Skeletal muscle tissue (tissue), 4 donors: ENCODE measurements around the gene SLC23A3. TPM values are rescaled to one million over a fixed set of nuclear protein-coding genes. Genes with fewer than 3 reads are reported as not detected.

Source experiments
- H3K27ac ChIP-seq: one replicate; pipeline ENCODE4 v1.7.0; 2013; ENCODE audit warnings: mild to moderate bottlenecking, low read depth, low read length, inconsistent platforms
- H3K27me3 ChIP-seq, 3 donors: one replicate each; pipeline ENCODE4 v1.7.0; 2013; ENCODE audit warnings: low read length in 3 of 3; ENCODE audit not compliant: control insufficient read depth in 3 of 3, insufficient read depth in 3 of 3
- H3K36me3 ChIP-seq, 3 donors: one replicate each; pipeline ENCODE4 v1.7.0; 2013; ENCODE audit warnings: low read length in 3 of 3; ENCODE audit not compliant: control insufficient read depth in 3 of 3, insufficient read depth in 3 of 3
- H3K4me1 ChIP-seq, 3 donors: one replicate each; pipeline ENCODE4 v1.7.0; 2013; ENCODE audit warnings: low read length in 3 of 3, mild to moderate bottlenecking in 3 of 3; ENCODE audit not compliant: control insufficient read depth in 3 of 3, insufficient read depth in 3 of 3
- H3K4me3 ChIP-seq, 3 donors: one replicate each; pipeline ENCODE4 v1.7.0; 2013; ENCODE audit warnings: low read length in 3 of 3
- H3K9ac ChIP-seq, 3 donors: one replicate each; pipeline ENCODE4 v1.7.0; 2013; ENCODE audit warnings: low read length in 3 of 3, mild to moderate bottlenecking in 3 of 3, moderate library complexity in 2 of 3, low read depth in 1 of 3
- H3K9me3 ChIP-seq, 3 donors: one replicate each; pipeline ENCODE4 v1.7.0; 2013; ENCODE audit warnings: low read length in 3 of 3; ENCODE audit not compliant: control insufficient read depth in 3 of 3
- total RNA-seq: library from RNA; depleted of rRNA; stranded (reverse); fragments of >200 nt; gene quantifications from one replicate; pipeline ENCODE4 v1.2.3, GENCODE V29; 2014
- donor health status: Osteomylitis.

Gene SLC23A3
- total RNA-seq, 1 donor from 2014 or later: 0.52 TPM

- no peak overlapping the region for H3K9ac ChIP-seq
- no peaks in the 10 kb centered on the region for H3K27me3 ChIP-seq
- no peak overlapping the region for H3K4me3 ChIP-seq
- no peaks in the 10 kb centered on the region for H3K9me3 ChIP-seq
- H3K36me3 ChIP-seq: peaks cover 6 to 28% (median 28%) of the 10 kb centered on the region in 3 donors
- H3K27ac ChIP-seq: no peak overlapping the region
- H3K4me1 ChIP-seq: peaks cover 5 to 6% (median 6%) of the 10 kb centered on the region in 3 donors
These were observed 14.7 kb downstream of the SLC23A3 start for GRCh38 chr2:219155054-219155644.

- H3K27me3 ChIP-seq: no peaks in the 10 kb centered on the region
- no peak overlapping the region for H3K9ac ChIP-seq
- peaks cover 5 to 40% (median 37%) of the 10 kb centered on the region in 3 donors for H3K36me3 ChIP-seq
- H3K9me3 ChIP-seq: no peaks in the 10 kb centered on the region
- no peak overlapping the region for H3K27ac ChIP-seq
- no peaks in the 10 kb centered on the region for H3K4me1 ChIP-seq
- H3K4me3 ChIP-seq: no peak overlapping the region
These were observed 20.2 kb downstream of the SLC23A3 start for GRCh38 chr2:219149667-219150066.

GRCh38 chr2:219142329-219142728, 27.5 kb downstream of the SLC23A3 start:
- no peaks in the 10 kb centered on the region for H3K9me3 ChIP-seq
- no peaks in the 10 kb centered on the region for H3K27me3 ChIP-seq
- no peak overlapping the region for H3K27ac ChIP-seq
- H3K36me3 ChIP-seq: peaks cover 5 to 37% (median 34%) of the 10 kb centered on the region in 3 donors
- H3K4me3 ChIP-seq: no peak overlapping the region
- no peaks in the 10 kb centered on the region for H3K4me1 ChIP-seq
- H3K9ac ChIP-seq: no peak overlapping the region

- Histone ChIP-seq H3K36me3 (peaks cover 2 to 22% (median 18%) of the 10 kb centered on the region in 3 donors), H3K27ac (no peak overlapping the region), H3K9me3 (no peaks in the 10 kb centered on the region), H3K4me3 (no peak overlapping the region), H3K9ac (no peak overlapping the region), H3K4me1 (no peaks in the 10 kb centered on the region), H3K27me3 (no peaks in the 10 kb centered on the region)
These were observed 29.1 kb downstream of the SLC23A3 start for GRCh38 chr2:219140722-219141121.

- no peaks in the 10 kb centered on the region for H3K9me3 ChIP-seq
- no peak overlapping the region for H3K4me3 ChIP-seq
- H3K36me3 ChIP-seq: no peaks in the 10 kb centered on the region
- H3K27ac ChIP-seq: no peak overlapping the region
- H3K27me3 ChIP-seq: no peaks in the 10 kb centered on the region
- no peaks in the 10 kb centered on the region for H3K4me1 ChIP-seq
- H3K9ac ChIP-seq: no peak overlapping the region
These were observed 35.9 kb downstream of the SLC23A3 start for GRCh38 chr2:219133976-219134375.

GRCh38 chr2:219131744-219132143, 38.1 kb downstream of the SLC23A3 start:
- H3K27ac ChIP-seq: no peak overlapping the region
- no peak overlapping the region for H3K9ac ChIP-seq
- no peaks in the 10 kb centered on the region for H3K4me1 ChIP-seq
- H3K27me3 ChIP-seq: no peaks in the 10 kb centered on the region
- H3K9me3 ChIP-seq: no peaks in the 10 kb centered on the region
- no peak overlapping the region for H3K4me3 ChIP-seq
- H3K36me3 ChIP-seq: no peaks in the 10 kb centered on the region

- no peak overlapping the region for H3K27ac ChIP-seq
- no peaks in the 10 kb centered on the region for H3K4me1 ChIP-seq
- H3K9me3 ChIP-seq: no peaks in the 10 kb centered on the region
- H3K9ac ChIP-seq: no peak overlapping the region
- H3K27me3 ChIP-seq: no peaks in the 10 kb centered on the region
- H3K36me3 ChIP-seq: no peaks in the 10 kb centered on the region
- H3K4me3 ChIP-seq: no peak overlapping the region
These were observed 38.5 kb downstream of the SLC23A3 start for GRCh38 chr2:219131327-219131726.

- no peak overlapping the region for H3K4me3 ChIP-seq
- no peaks in the 10 kb centered on the region for H3K27me3 ChIP-seq
- no peak overlapping the region for H3K27ac ChIP-seq
- H3K36me3 ChIP-seq: no peaks in the 10 kb centered on the region
- peaks cover 0 to 7% (median 7%) of the 10 kb centered on the region in 3 donors for H3K4me1 ChIP-seq
- H3K9me3 ChIP-seq: no peaks in the 10 kb centered on the region
- H3K9ac ChIP-seq: no peak overlapping the region
These were observed 40.2 kb downstream of the SLC23A3 start for GRCh38 chr2:219129589-219129988.

- H3K4me3 ChIP-seq: no peak overlapping the region
- no peaks in the 10 kb centered on the region for H3K27me3 ChIP-seq
- H3K9ac ChIP-seq: no peak overlapping the region
- no peak overlapping the region for H3K27ac ChIP-seq
- peaks cover 0 to 7% (median 7%) of the 10 kb centered on the region in 3 donors for H3K4me1 ChIP-seq
- H3K9me3 ChIP-seq: no peaks in the 10 kb centered on the region
- H3K36me3 ChIP-seq: no peaks in the 10 kb centered on the region
These were observed 41.4 kb downstream of the SLC23A3 start for GRCh38 chr2:219128396-219128795.

GRCh38 chr2:219127037-219127635, 42.7 kb downstream of the SLC23A3 start:
- Histone ChIP-seq H3K4me3 (no peak overlapping the region), H3K9ac (no peak overlapping the region), H3K27ac (no peak overlapping the region), H3K4me1 (peaks cover 0 to 7% (median 7%) of the 10 kb centered on the region in 3 donors), H3K9me3 (no peaks in the 10 kb centered on the region), H3K27me3 (no peaks in the 10 kb centered on the region), H3K36me3 (no peaks in the 10 kb centered on the region)
